ENCODE measurements around the gene DDA1. TPM values are rescaled to one million over a fixed set of nuclear protein-coding genes. Genes with fewer than 3 reads are reported as not detected.

Gene DDA1
- total and polyA plus RNA-seq, 10 of the 15 experiments (the other 5 are each of a cell fraction or from before 2014, with no cell fraction given), result 0.76 to 71.0 (median 39.4) TPM

- TF ChIP-seq CUX1 (IDR thresholded peaks at IDR 0.05; ENCODE audit: insufficient replicate concordance, low read depth, low read length), result no peak
- peak; percentile 46 for TF ChIP-seq RUNX3 (IDR thresholded peaks at IDR 0.05; ENCODE audit: low read length)
- TF ChIP-seq E4F1 (IDR thresholded peaks at IDR 0.05; ENCODE audit: borderline replicate concordance, partially characterized antibody), result peak; percentile 56
- no peak for TF ChIP-seq TCF7 (IDR thresholded peaks at IDR 0.05; ENCODE audit: borderline replicate concordance)
- TF ChIP-seq EGR1 (IDR thresholded peaks at IDR 0.05; ENCODE audit: borderline replicate concordance in 1 of 2, low read depth in 2 of 2, low read length in 2 of 2), result peak in 1 of 2 experiments; percentile 36; a peak in 1 of 3 replicates
- no peak for TF ChIP-seq SMAD1 (IDR thresholded peaks at IDR 0.05; ENCODE audit: low read depth, partially characterized antibody)
- peak; percentile 96 for TF ChIP-seq HCFC1 (IDR thresholded peaks at IDR 0.05; ENCODE audit: low read length)
- TF ChIP-seq GATAD2B (conservative IDR thresholded peaks at IDR 0.05; ENCODE audit: low read depth), result no peak
- TF ChIP-seq ZNF622 (IDR thresholded peaks at IDR 0.05), result no peak
- TF ChIP-seq PBX3 (IDR thresholded peaks at IDR 0.05; ENCODE audit: insufficient replicate concordance, low read depth, low read length), result peak; percentile 82
- TF ChIP-seq SP1 (IDR thresholded peaks at IDR 0.05; ENCODE audit: low read depth, low read length), result peak; percentile 99
- TF ChIP-seq ASH2L (IDR thresholded peaks at IDR 0.05; ENCODE audit: borderline replicate concordance, low read depth), result no peak
- no peak for TF ChIP-seq TCF3 (IDR thresholded peaks at IDR 0.05; ENCODE audit: borderline replicate concordance, insufficient read depth, low read depth, low read length)
- TF ChIP-seq SRF (IDR thresholded peaks at IDR 0.05; ENCODE audit: low read depth in 2 of 2, low read length in 2 of 2), result peak in 1 of 2 experiments; percentile 64; a peak in 1 of 4 replicates
- 0 out of 2 replicates have a peak, but pooled peaks have one; percentile 74 for TF ChIP-seq WRNIP1 (IDR thresholded peaks at IDR 0.05; ENCODE audit: borderline replicate concordance, low read depth, low read length)
- TF ChIP-seq NFIC (IDR thresholded peaks at IDR 0.05; ENCODE audit: low read depth, low read length), result no peak
- TF ChIP-seq YY1 (IDR thresholded peaks at IDR 0.05; ENCODE audit: low read depth, low read length), result peak; percentile 99
- peak; percentile 64; the same call in 1 of the 2 replicates for TF ChIP-seq RB1 (IDR thresholded peaks at IDR 0.05; ENCODE audit: borderline replicate concordance)
- peak; percentile 75 for TF ChIP-seq SIN3A (IDR thresholded peaks at IDR 0.05; ENCODE audit: low read depth, low read length)
- peak; percentile 53 for TF ChIP-seq POU2F2 (IDR thresholded peaks at IDR 0.05; ENCODE audit: borderline replicate concordance, low read depth, low read length)
- no peak for TF ChIP-seq PAX8 (IDR thresholded peaks at IDR 0.05)
Measured at GRCh38 chr19:17266975-17267788, 42.2 kb upstream of the DDA1 start, which contains the start of gene BABAM1 (continued).

Measured in GM12878 (cell line).